Hepatocyte (in vitro differentiated cells): ENCODE measurements around the gene ARHGAP20. TPM values are rescaled to one million over a fixed set of nuclear protein-coding genes. Genes with fewer than 3 reads are reported as not detected.

Experiments used
- DNase-seq: peaks from one replicate; pipeline ENCODE4 v3.0.0-alpha.2; 2016; ENCODE audit warnings: low spot score
- H2AFZ ChIP-seq: fragments of 200-600 bp; sonication (generic); 2 replicates; pipeline ENCODE4 v1.6.0; 2016; ENCODE audit warnings: antibody characterized with exemption, mild to moderate bottlenecking
- H3K27ac ChIP-seq: fragments of 200-600 bp; sonication (generic); 2 replicates; pipeline ENCODE4 v1.5.1; 2016; ENCODE audit warnings: mild to moderate bottlenecking
- H3K27me3 ChIP-seq: fragments of 200-600 bp; sonication (generic); 2 replicates; pipeline ENCODE4 v1.6.1; 2016
- H3K36me3 ChIP-seq: fragments of 200-600 bp; sonication (generic); replicated peaks from 2 replicates; pipeline ENCODE4 v1.5.1; 2016; ENCODE audit warnings: low read depth; ENCODE audit not compliant: insufficient read depth
- H3K4me1 ChIP-seq: fragments of 200-600 bp; sonication (generic); 2 replicates; pipeline ENCODE4 v1.5.1; 2016; ENCODE audit warnings: mild to moderate bottlenecking, moderate library complexity; ENCODE audit not compliant: insufficient read depth
- H3K4me2 ChIP-seq: fragments of 200-600 bp; sonication (generic); 2 replicates; pipeline ENCODE4 v1.6.0; 2016
- H3K4me3 ChIP-seq: fragments of 200-600 bp; sonication (generic); 2 replicates; pipeline ENCODE4 v1.5.1; 2016; ENCODE audit warnings: mild to moderate bottlenecking
- H3K79me2 ChIP-seq: fragments of 200-600 bp; sonication (generic); 2 replicates; pipeline ENCODE4 v1.6.0; 2017; ENCODE audit warnings: mild to moderate bottlenecking
- H3K9me2 ChIP-seq: fragments of 200-600 bp; sonication (generic); replicated peaks from 2 replicates; pipeline ENCODE4 v1.6.0; 2017; ENCODE audit warnings: mild to moderate bottlenecking; ENCODE audit not compliant: insufficient read depth
- H3K9me3 ChIP-seq: fragments of 200-600 bp; sonication (generic); 2 replicates; pipeline ENCODE4 v1.5.1; 2016; ENCODE audit warnings: low read depth, mild to moderate bottlenecking
- H4K20me1 ChIP-seq: fragments of 200-600 bp; sonication (generic); 2 replicates; pipeline ENCODE4 v1.6.0; 2016; ENCODE audit warnings: mild to moderate bottlenecking; ENCODE audit not compliant: insufficient read depth, poor library complexity, severe bottlenecking
- EZH2 ChIP-seq: fragments of 200-600 bp; sonication (generic); IDR thresholded peaks from 2 replicates; pipeline ENCODE4 v1.6.1; 2016; ENCODE audit warnings: antibody characterized with exemption, mild to moderate bottlenecking, borderline replicate concordance
- EZH2phosphoT487 ChIP-seq: fragments of 200-600 bp; sonication (generic); IDR thresholded peaks from one replicate; pipeline ENCODE4 v1.6.1; 2018; ENCODE audit warnings: antibody characterized with exemption, mild to moderate bottlenecking, low read depth, moderate library complexity; ENCODE audit not compliant: unreplicated experiment, severe bottlenecking
- WGBS: methylation state at CpG from one replicate; pipeline ENCODE4 v1.1.6; 2016; ENCODE audit warnings: low lambda C conversion rate; ENCODE audit errors: missing lambda C conversion rate; 5-methylcytosine and 5-hydroxymethylcytosine counted together
- polyA plus RNA-seq: library from polyadenylated mRNA; unstranded; fragments of >200 nt; fragmentation: Nextera tagmentation; extraction: Ambion mirVana; gene quantifications from 2 replicates; pipeline ENCODE4 v1.2.1, GENCODE V29; 2016
- total RNA-seq: library from RNA; depleted of rRNA; stranded (reverse); fragments of >200 nt; gene quantifications from 2 replicates; pipeline ENCODE4 v1.2.3, GENCODE V29; 2014
- TF ChIP-seq, protein P1 (sequence below): fragments of 200-600 bp; sonication (generic); IDR thresholded peaks from 2 replicates; pipeline ENCODE4 v1.5.1; 2016; ENCODE audit warnings: antibody characterized with exemption, mild to moderate bottlenecking; ENCODE audit not compliant: poor library complexity

Gene ARHGAP20
- total and polyA plus RNA-seq, 2 experiments from 2014 or later: 0.79 to 2.6 TPM

DNA sequence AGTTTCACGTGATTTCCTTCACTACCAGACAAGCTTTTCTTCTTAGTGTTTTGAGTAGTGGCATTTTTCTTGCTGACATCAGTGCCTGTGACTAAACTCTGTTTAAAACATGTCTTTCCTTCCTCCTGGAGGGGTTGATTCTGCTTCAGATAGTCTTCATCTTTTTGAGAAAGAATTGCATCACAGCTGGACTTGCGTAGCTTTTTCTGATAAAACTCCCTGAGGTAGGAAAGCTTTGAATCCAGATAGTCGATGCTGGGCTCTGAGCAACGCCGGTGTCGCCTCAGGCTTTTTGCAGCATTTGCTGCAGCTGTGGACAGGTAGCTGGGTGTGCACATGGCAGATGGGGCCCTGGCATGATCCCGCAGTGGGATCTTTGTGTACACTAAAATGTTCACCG lies 131.7 kb downstream of the ARHGAP20 start:
- Histone ChIP-seq H3K4me2 (no peak overlapping the region), H3K9me3 (no peaks in the 10 kb centered on the region), H3K27me3 (no peaks in the 10 kb centered on the region), H2AFZ (no peak overlapping the region), H3K4me3 (no peak overlapping the region), H3K4me1 (peaks cover 15% of the 10 kb centered on the region), H3K27ac (no peak overlapping the region), H4K20me1 (no peaks in the 10 kb centered on the region), H3K36me3 (no peaks in the 10 kb centered on the region), H3K79me2 (no peaks in the 10 kb centered on the region), H3K9me2 (no peaks in the 10 kb centered on the region)
- TF ChIP-seq, protein P1, sequence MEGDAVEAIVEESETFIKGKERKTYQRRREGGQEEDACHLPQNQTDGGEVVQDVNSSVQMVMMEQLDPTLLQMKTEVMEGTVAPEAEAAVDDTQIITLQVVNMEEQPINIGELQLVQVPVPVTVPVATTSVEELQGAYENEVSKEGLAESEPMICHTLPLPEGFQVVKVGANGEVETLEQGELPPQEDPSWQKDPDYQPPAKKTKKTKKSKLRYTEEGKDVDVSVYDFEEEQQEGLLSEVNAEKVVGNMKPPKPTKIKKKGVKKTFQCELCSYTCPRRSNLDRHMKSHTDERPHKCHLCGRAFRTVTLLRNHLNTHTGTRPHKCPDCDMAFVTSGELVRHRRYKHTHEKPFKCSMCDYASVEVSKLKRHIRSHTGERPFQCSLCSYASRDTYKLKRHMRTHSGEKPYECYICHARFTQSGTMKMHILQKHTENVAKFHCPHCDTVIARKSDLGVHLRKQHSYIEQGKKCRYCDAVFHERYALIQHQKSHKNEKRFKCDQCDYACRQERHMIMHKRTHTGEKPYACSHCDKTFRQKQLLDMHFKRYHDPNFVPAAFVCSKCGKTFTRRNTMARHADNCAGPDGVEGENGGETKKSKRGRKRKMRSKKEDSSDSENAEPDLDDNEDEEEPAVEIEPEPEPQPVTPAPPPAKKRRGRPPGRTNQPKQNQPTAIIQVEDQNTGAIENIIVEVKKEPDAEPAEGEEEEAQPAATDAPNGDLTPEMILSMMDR: no peak
- TF ChIP-seq EZH2phosphoT487 (no peak), EZH2 (no peak)
- WGBS: 83% methylated on average over 8 of the region's 8 CpGs
- no peak for DNase-seq

DNA sequence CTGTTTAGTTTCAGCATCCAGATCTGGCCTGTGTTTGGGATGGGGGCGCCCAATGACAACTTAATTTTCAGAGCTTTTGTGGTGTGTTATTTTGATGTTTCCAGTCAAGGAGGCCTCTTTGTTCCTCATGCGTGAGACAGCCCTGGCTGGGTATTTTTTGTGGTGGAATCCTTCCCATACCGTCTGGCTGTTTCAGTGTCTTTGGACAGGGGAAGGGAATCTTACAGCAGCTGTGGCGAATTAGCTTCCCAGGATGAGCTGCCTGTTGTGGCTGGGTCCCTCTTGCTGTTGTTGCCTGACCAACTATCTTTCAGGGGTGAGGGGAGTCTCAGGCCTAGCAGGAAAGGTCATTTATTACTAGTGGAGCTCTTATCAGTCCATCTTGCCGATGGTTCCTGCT lies 138.8 kb downstream of the ARHGAP20 start:
- Histone ChIP-seq H3K79me2 (no peaks in the 10 kb centered on the region), H3K9me3 (no peaks in the 10 kb centered on the region), H3K27ac (no peak overlapping the region), H2AFZ (no peak overlapping the region), H3K9me2 (no peaks in the 10 kb centered on the region), H3K4me1 (no peaks in the 10 kb centered on the region), H3K27me3 (no peaks in the 10 kb centered on the region), H3K4me3 (no peak overlapping the region), H3K36me3 (no peaks in the 10 kb centered on the region), H3K4me2 (no peak overlapping the region), H4K20me1 (no peaks in the 10 kb centered on the region)
- 74% methylated on average over 5 of the region's 5 CpGs for WGBS
- no peak for DNase-seq
- TF ChIP-seq EZH2phosphoT487: no peak
- TF ChIP-seq, protein P1: no peak
- no peak for TF ChIP-seq EZH2

DNA sequence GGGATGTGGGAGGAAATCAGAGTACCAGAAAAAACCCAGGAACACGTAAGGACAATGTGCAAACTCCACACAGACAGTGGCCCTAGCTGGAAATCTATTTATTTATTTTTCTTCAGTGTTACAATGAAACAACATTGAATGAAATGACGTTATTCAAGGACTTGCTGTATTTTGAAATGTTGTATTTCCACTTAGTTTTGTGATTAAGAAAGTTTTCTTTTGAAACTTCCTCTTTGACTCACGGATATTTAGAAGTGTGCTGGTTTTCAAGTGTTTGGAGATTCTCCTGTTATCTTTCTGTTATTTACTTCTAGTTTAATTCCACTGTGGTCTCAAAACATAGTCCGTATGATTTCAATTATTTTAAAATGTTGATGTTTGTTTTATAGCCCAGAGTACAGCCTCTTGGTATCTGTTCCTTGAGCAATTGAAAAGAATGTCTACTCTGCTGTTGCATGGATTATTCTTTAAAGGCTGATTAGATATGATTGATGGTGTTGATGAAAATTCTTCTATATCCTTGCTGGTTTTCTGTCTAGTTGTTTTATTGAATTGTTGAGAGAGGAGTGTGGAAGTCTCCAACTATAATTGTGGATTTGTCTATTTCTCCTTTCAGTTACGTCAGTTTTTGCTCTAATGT lies 141.0 kb downstream of the ARHGAP20 start:
- Histone ChIP-seq H3K9me2 (no peaks in the 10 kb centered on the region), H3K36me3 (no peaks in the 10 kb centered on the region), H3K4me2 (peak overlapping the region; percentile 5), H2AFZ (no peak overlapping the region), H3K27me3 (no peaks in the 10 kb centered on the region), H3K9me3 (no peaks in the 10 kb centered on the region), H4K20me1 (no peaks in the 10 kb centered on the region), H3K4me3 (no peak overlapping the region), H3K79me2 (no peaks in the 10 kb centered on the region), H3K4me1 (no peaks in the 10 kb centered on the region), H3K27ac (no peak overlapping the region)
- TF ChIP-seq EZH2: no peak
- TF ChIP-seq, protein P1: no peak
- no peak for TF ChIP-seq EZH2phosphoT487
- 61% methylated on average over 5 of the region's 5 CpGs for WGBS
- DNase-seq: no peak

DNA sequence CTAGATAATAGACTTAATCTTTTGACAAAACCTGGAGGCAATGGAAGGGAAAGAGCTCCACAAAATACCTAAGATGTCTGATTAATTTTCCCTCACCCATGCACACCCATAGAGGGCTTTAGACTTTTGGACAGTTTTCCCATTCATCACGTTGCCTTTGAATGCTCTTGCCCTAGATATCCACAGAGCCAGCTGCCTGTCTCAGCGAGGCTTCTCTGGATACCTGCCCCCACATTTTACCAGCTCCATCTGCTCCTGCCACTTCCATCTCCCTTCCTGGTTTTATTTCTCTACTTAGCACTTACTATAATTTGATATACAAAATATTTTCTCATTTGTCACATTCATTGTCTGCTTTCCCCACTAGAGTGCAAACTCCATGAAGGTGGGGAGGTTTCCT lies 145.7 kb downstream of the ARHGAP20 start:
- WGBS: 78% methylated on average over 2 of the region's 2 CpGs
- no peaks in the 10 kb centered on the region for H3K9me2 ChIP-seq
- H2AFZ ChIP-seq: no peak overlapping the region
- H3K27ac ChIP-seq: no peak overlapping the region
- no peaks in the 10 kb centered on the region for H3K9me3 ChIP-seq
- H3K4me3 ChIP-seq: no peak overlapping the region
- no peaks in the 10 kb centered on the region for H3K79me2 ChIP-seq
- H4K20me1 ChIP-seq: no peaks in the 10 kb centered on the region
- peaks cover 15% of the 10 kb centered on the region for H3K4me1 ChIP-seq
- no peak overlapping the region for H3K4me2 ChIP-seq
- no peak for TF ChIP-seq EZH2
- TF ChIP-seq, protein P1: no peak
- TF ChIP-seq EZH2phosphoT487: no peak
- DNase-seq: no peak
- no peaks in the 10 kb centered on the region for H3K27me3 ChIP-seq
- H3K36me3 ChIP-seq: no peaks in the 10 kb centered on the region
